DND-41 (cell line): ENCODE results near the gene ITGAE.

Experiments used
- EZH2 ChIP-seq: IDR thresholded peaks from 3 replicates; pipeline ENCODE4 v1.6.1; 2012; ENCODE audit warnings: borderline replicate concordance, low read depth, mild to moderate bottlenecking, moderate library complexity, low read length, inconsistent platforms; ENCODE audit not compliant: severe bottlenecking
- TF ChIP-seq, protein P1 (sequence below): IDR thresholded peaks from 2 replicates; pipeline ENCODE4 v1.5.1; 2012; ENCODE audit warnings: borderline replicate concordance, low read length, moderate library complexity, mild to moderate bottlenecking; ENCODE audit not compliant: poor library complexity, severe bottlenecking; ENCODE audit errors: extremely low read depth

DNA sequence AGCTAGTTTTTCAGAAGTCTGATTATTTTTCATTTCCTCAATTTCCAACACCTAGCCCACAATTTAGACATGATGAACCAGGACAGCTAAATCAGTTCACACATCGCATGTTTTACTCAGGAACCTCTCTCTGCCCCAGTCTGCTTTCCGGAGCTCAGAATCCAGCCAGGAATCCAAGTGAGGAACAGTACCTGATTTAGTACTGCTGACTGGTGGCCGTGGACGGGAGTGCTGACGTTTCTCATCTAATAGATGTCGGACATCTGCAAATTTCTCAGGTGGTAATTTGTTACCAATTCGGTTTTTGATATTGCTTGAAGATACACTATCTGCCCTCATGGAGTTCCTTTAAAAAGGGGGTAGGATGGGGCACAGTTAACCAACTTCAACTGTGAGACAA, 14.9 kb upstream of the ITGAE start:
- TF ChIP-seq, protein P1, sequence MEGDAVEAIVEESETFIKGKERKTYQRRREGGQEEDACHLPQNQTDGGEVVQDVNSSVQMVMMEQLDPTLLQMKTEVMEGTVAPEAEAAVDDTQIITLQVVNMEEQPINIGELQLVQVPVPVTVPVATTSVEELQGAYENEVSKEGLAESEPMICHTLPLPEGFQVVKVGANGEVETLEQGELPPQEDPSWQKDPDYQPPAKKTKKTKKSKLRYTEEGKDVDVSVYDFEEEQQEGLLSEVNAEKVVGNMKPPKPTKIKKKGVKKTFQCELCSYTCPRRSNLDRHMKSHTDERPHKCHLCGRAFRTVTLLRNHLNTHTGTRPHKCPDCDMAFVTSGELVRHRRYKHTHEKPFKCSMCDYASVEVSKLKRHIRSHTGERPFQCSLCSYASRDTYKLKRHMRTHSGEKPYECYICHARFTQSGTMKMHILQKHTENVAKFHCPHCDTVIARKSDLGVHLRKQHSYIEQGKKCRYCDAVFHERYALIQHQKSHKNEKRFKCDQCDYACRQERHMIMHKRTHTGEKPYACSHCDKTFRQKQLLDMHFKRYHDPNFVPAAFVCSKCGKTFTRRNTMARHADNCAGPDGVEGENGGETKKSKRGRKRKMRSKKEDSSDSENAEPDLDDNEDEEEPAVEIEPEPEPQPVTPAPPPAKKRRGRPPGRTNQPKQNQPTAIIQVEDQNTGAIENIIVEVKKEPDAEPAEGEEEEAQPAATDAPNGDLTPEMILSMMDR = peak; percentile 23
- no peak for TF ChIP-seq EZH2
